SJCRH30 (cell line): ENCODE results near the gene S1PR5. TPM values are rescaled to one million over a fixed set of nuclear protein-coding genes. Genes with fewer than 3 reads are reported as not detected.
A peak's percentile ranks its signal among the peaks of the same experiment; 100 is the strongest.

Source experiments
- DNase-seq, 2 experiments: peaks; one replicate each; pipeline ENCODE4 v3.0.0-alpha.2; 2015 to 2020
- H3K27ac ChIP-seq: fragments of 250-450 bp; sonication (Bioruptor Pico); 2 replicates; pipeline ENCODE4 v1.5.1; 2020; ENCODE audit warnings: mild to moderate bottlenecking, moderate library complexity
- H3K27me3 ChIP-seq: fragments of 250-450 bp; sonication (Bioruptor Pico); 2 replicates; pipeline ENCODE4 v1.5.1; 2020; ENCODE audit warnings: mild to moderate bottlenecking, moderate library complexity
- H3K36me3 ChIP-seq: fragments of 250-450 bp; sonication (Bioruptor Pico); 2 replicates; pipeline ENCODE4 v1.5.1; 2020; ENCODE audit warnings: mild to moderate bottlenecking, moderate library complexity
- H3K4me1 ChIP-seq: fragments of 250-450 bp; sonication (Bioruptor Pico); 2 replicates; pipeline ENCODE4 v1.5.1; 2020; ENCODE audit warnings: mild to moderate bottlenecking, moderate library complexity
- H3K4me3 ChIP-seq: fragments of 250-450 bp; sonication (Bioruptor Pico); 2 replicates; pipeline ENCODE4 v1.5.1; 2020; ENCODE audit warnings: mild to moderate bottlenecking, moderate library complexity
- H3K9me3 ChIP-seq: fragments of 250-450 bp; sonication (Bioruptor Pico); replicated peaks from 2 replicates; pipeline ENCODE4 v1.5.1; 2020; ENCODE audit warnings: mild to moderate bottlenecking, moderate library complexity
- total RNA-seq: library from RNA; depleted of rRNA; stranded (reverse); fragments of >200 nt; shearing (Covaris generic); gene quantifications from 2 replicates; pipeline ENCODE4 v1.2.3, GENCODE V29; 2014; rRNA removed

S1PR5 gene
- total RNA-seq, 1 experiment from 2014 or later, result 2.4 TPM

GRCh38 chr19:10486551-10486950 lies 30.7 kb downstream of the S1PR5 start:
- DNase-seq, result no peak
- Histone ChIP-seq H3K27ac (no peak overlapping the region), H3K9me3 (no peaks in the 10 kb centered on the region), H3K4me1 (no peaks in the 10 kb centered on the region), H3K27me3 (no peaks in the 10 kb centered on the region), H3K36me3 (peaks cover 30% of the 10 kb centered on the region), H3K4me3 (no peak overlapping the region)

GRCh38 chr19:10478903-10479384 lies 38.3 kb downstream of the S1PR5 start:
- no peak overlapping the region for H3K27ac ChIP-seq
- no peaks in the 10 kb centered on the region for H3K36me3 ChIP-seq
- H3K9me3 ChIP-seq, result no peaks in the 10 kb centered on the region
- DNase-seq, result peak; percentile 73 to 78
- H3K27me3 ChIP-seq, result no peaks in the 10 kb centered on the region
- no peaks in the 10 kb centered on the region for H3K4me1 ChIP-seq
- H3K4me3 ChIP-seq, result no peak overlapping the region

- Histone ChIP-seq H3K4me3 (no peak overlapping the region), H3K27ac (no peak overlapping the region), H3K36me3 (no peaks in the 10 kb centered on the region), H3K27me3 (no peaks in the 10 kb centered on the region), H3K4me1 (no peaks in the 10 kb centered on the region), H3K9me3 (no peaks in the 10 kb centered on the region)
- no peak for DNase-seq
These were observed 38.8 kb downstream of the S1PR5 start for GRCh38 chr19:10478476-10478875.

- no peaks in the 10 kb centered on the region for H3K9me3 ChIP-seq
- no peaks in the 10 kb centered on the region for H3K36me3 ChIP-seq
- no peak overlapping the region for H3K4me3 ChIP-seq
- H3K4me1 ChIP-seq, result no peaks in the 10 kb centered on the region
- H3K27me3 ChIP-seq, result no peaks in the 10 kb centered on the region
- no peak overlapping the region for H3K27ac ChIP-seq
- DNase-seq, result no peak
These were observed 42.2 kb downstream of the S1PR5 start for GRCh38 chr19:10474962-10475451.

- no peaks in the 10 kb centered on the region for H3K36me3 ChIP-seq
- no peaks in the 10 kb centered on the region for H3K9me3 ChIP-seq
- H3K4me3 ChIP-seq, result no peak overlapping the region
- no peaks in the 10 kb centered on the region for H3K4me1 ChIP-seq
- H3K27ac ChIP-seq, result no peak overlapping the region
- no peaks in the 10 kb centered on the region for H3K27me3 ChIP-seq
- no peak for DNase-seq
These were observed 44.1 kb downstream of the S1PR5 start for GRCh38 chr19:10473192-10473591.

- no peak overlapping the region for H3K27ac ChIP-seq
- no peaks in the 10 kb centered on the region for H3K4me1 ChIP-seq
- no peaks in the 10 kb centered on the region for H3K27me3 ChIP-seq
- no peaks in the 10 kb centered on the region for H3K9me3 ChIP-seq
- H3K4me3 ChIP-seq, result no peak overlapping the region
- DNase-seq, result peak in 1 of 2 experiments; percentile 37
- H3K36me3 ChIP-seq, result no peaks in the 10 kb centered on the region
These were observed 45.3 kb downstream of the S1PR5 start for GRCh38 chr19:10471909-10472308.

- H3K27me3 ChIP-seq, result no peaks in the 10 kb centered on the region
- no peaks in the 10 kb centered on the region for H3K36me3 ChIP-seq
- no peak overlapping the region for H3K27ac ChIP-seq
- H3K9me3 ChIP-seq, result no peaks in the 10 kb centered on the region
- H3K4me1 ChIP-seq, result no peaks in the 10 kb centered on the region
- DNase-seq, result no peak
- H3K4me3 ChIP-seq, result no peak overlapping the region
These were observed 49.1 kb downstream of the S1PR5 start for GRCh38 chr19:10468133-10468532.

- no peak for DNase-seq
- H3K4me3 ChIP-seq, result no peak overlapping the region
These were observed 50.0 kb downstream of the S1PR5 start for GRCh38 chr19:10467104-10467706.

GRCh38 chr19:10464456-10464855 lies 52.8 kb downstream of the S1PR5 start:
- DNase-seq, result no peak

More at GRCh38 chr19:10467104-10467706, 50.0 kb downstream of the S1PR5 start:
- no peaks in the 10 kb centered on the region for H3K4me1 ChIP-seq
- H3K27ac ChIP-seq, result no peak overlapping the region
- no peaks in the 10 kb centered on the region for H3K36me3 ChIP-seq
- H3K27me3 ChIP-seq, result no peaks in the 10 kb centered on the region
- no peaks in the 10 kb centered on the region for H3K9me3 ChIP-seq

More at GRCh38 chr19:10464456-10464855, 52.8 kb downstream of the S1PR5 start:
- H3K36me3 ChIP-seq, result no peaks in the 10 kb centered on the region
- no peak overlapping the region for H3K4me3 ChIP-seq
- no peak overlapping the region for H3K27ac ChIP-seq
- H3K4me1 ChIP-seq, result no peaks in the 10 kb centered on the region
- H3K9me3 ChIP-seq, result no peaks in the 10 kb centered on the region
- H3K27me3 ChIP-seq, result no peaks in the 10 kb centered on the region

Other genes starting within 250 kb of the S1PR5 start
- 0.85 and 0.86 TPM in 2 replicates for gene ICAM1, start 246.3 kb downstream of the S1PR5 start, total RNA-seq
- 1.7 and 2.8 TPM in 2 replicates for gene ICAM4, start 230.5 kb downstream of the S1PR5 start, total RNA-seq
- gene ICAM5, start 227.5 kb downstream of the S1PR5 start, total RNA-seq, result 0.22 and 0.28 TPM in 2 replicates
- 0.89 and 2.1 TPM in 2 replicates for gene ZGLP1, start 207.6 kb downstream of the S1PR5 start, total RNA-seq
- 11.5 and 17.5 TPM in 2 replicates for gene FDX2, start 201.4 kb downstream of the S1PR5 start, total RNA-seq
- 20.1 and 21.3 TPM in 2 replicates for gene RAVER1, start 183.9 kb downstream of the S1PR5 start, total RNA-seq
- gene ICAM3, start 177.8 kb downstream of the S1PR5 start, total RNA-seq, result 2.1 and 2.8 TPM in 2 replicates
- gene TYK2, start 136.9 kb downstream of the S1PR5 start, total RNA-seq, result 45.8 and 56.1 TPM in 2 replicates
- 118 and 130 TPM in 2 replicates for gene CDC37, start 113.9 kb downstream of the S1PR5 start, total RNA-seq
- 3.7 and 4.2 TPM in 2 replicates for gene PDE4A, start 96.9 kb downstream of the S1PR5 start, total RNA-seq
- gene KEAP1, start 14.1 kb downstream of the S1PR5 start, total RNA-seq, result 45.3 and 50.5 TPM in 2 replicates
- 25.5 and 26.4 TPM in 2 replicates for gene ATG4D, start 26.5 kb upstream of the S1PR5 start, total RNA-seq
- gene KRI1, start 48.6 kb upstream of the S1PR5 start, total RNA-seq, result 20.0 and 25.5 TPM in 2 replicates
- gene CDKN2D, start 51.5 kb upstream of the S1PR5 start, total RNA-seq, result 7.5 and 7.9 TPM in 2 replicates
- gene AP1M2, start 69.9 kb upstream of the S1PR5 start, total RNA-seq, result 0.35 and 0.40 TPM in 2 replicates
- gene SLC44A2, start 108.1 kb upstream of the S1PR5 start, total RNA-seq, result 70.3 and 73.5 TPM in 2 replicates
- 277 and 302 TPM in 2 replicates for gene ILF3, start 136.9 kb upstream of the S1PR5 start, total RNA-seq
- gene QTRT1, start 184.0 kb upstream of the S1PR5 start, total RNA-seq, result 13.2 and 14.6 TPM in 2 replicates
- gene DNM2, start 200.6 kb upstream of the S1PR5 start, total RNA-seq, result 56.7 and 59.5 TPM in 2 replicates